ENCODE data around the gene SUFU. TPM values are rescaled to one million over a fixed set of nuclear protein-coding genes. Genes with fewer than 3 reads are reported as not detected.
A peak's percentile ranks its signal among the peaks of the same experiment; 100 is the strongest.

The SUFU gene
- total and polyA plus RNA-seq, 9 donors, result 4.6 to 19.1 (median 14.2) TPM

DNA sequence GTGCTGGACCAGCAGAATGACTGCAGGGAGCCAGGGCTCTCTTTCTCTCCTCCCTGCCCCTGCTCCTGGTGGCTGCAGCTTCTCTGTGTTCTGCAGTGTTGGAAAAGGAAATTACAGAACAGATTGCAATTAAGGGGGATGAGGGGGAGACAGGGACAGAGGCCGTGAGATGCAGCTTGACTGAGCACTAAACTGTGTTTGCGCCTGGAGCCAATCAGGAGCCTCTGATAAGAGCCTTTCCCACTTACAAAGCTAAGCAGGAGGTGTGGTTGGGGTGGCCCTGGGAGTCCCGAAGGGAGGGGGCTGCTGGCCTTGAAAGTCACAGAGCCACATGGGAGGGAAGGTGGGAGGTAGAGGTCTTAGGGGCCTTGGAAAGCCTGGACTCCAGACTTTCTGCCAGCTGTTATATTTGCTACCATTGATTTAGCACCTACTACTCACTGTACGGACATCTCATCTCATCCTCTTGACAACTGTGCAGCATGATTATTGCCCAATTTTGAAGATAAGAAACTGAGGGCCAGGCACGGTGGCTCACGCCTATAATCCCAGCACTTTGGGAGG is 167.2 kb downstream of the SUFU start:
- Histone ChIP-seq H3K27me3 (no peaks in the 10 kb centered on the region), H3K4me1 (ENCODE audit: insufficient read depth) (peaks cover 22% of the 10 kb centered on the region), H3K4me3 (no peak overlapping the region), H3K36me3 (no peaks in the 10 kb centered on the region), H3K9me3 (no peaks in the 10 kb centered on the region), H3K27ac (no peak overlapping the region)
- DNase-seq, result peak in 1 of 5 donors; percentile 48
- intact Hi-C loops (cut with DNase I), result no loop called here
- whole genome bisulfite sequencing, 3 donors, result 15 to 25% (median 21%) methylated on average over 6 of the region's 6 CpGs
- TF ChIP-seq, protein P1, sequence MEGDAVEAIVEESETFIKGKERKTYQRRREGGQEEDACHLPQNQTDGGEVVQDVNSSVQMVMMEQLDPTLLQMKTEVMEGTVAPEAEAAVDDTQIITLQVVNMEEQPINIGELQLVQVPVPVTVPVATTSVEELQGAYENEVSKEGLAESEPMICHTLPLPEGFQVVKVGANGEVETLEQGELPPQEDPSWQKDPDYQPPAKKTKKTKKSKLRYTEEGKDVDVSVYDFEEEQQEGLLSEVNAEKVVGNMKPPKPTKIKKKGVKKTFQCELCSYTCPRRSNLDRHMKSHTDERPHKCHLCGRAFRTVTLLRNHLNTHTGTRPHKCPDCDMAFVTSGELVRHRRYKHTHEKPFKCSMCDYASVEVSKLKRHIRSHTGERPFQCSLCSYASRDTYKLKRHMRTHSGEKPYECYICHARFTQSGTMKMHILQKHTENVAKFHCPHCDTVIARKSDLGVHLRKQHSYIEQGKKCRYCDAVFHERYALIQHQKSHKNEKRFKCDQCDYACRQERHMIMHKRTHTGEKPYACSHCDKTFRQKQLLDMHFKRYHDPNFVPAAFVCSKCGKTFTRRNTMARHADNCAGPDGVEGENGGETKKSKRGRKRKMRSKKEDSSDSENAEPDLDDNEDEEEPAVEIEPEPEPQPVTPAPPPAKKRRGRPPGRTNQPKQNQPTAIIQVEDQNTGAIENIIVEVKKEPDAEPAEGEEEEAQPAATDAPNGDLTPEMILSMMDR (IDR thresholded peaks at IDR 0.05), result no peak
- TF ChIP-seq POLR2A (IDR thresholded peaks at IDR 0.05) (no peak), EP300 (IDR thresholded peaks at IDR 0.05) (no peak)

DNA sequence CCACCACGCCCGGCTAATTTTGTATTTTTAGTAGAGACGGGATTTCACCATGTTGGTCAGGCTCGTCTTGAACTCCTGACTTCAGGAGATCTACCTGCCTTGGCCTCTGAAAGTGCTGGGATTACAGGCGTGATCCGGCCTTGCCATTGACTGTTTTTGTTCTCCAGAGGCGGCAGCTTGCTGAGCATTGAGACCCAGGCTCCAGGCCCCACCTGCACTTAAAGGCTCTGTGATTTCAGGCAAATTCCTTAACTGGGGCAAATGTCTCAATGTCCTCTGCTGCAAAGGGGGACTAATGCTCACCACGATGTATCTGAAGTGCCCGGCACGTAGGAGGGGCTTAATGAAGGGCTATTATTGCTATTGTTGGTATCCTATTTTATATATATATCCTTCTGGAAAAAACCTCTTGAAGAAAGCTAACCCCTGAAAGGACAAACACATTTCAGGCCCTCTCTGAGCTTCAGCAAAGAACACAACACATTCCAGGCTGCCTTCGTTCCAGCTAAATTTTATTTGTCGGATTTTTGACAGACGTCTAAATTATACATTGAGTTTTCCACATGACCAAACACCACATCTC is 169.6 kb downstream of the SUFU start:
- peak overlapping the region; percentile 39 to 65 for H3K27ac ChIP-seq
- no peaks in the 10 kb centered on the region for H3K27me3 ChIP-seq
- H3K4me3 ChIP-seq, result no peak overlapping the region
- WGBS, 3 donors, result 60 to 63% (median 63%) methylated on average over 13 of the region's 13 CpGs
- H3K4me1 ChIP-seq (ENCODE audit: insufficient read depth), result peaks cover 33% of the 10 kb centered on the region
- peak in 1 of 5 donors; percentile 20 for DNase-seq
- H3K9me3 ChIP-seq, result no peaks in the 10 kb centered on the region
- TF ChIP-seq EP300 (IDR thresholded peaks at IDR 0.05) (no peak), POLR2A (IDR thresholded peaks at IDR 0.05) (no peak)
- TF ChIP-seq, protein P1 (IDR thresholded peaks at IDR 0.05), result no peak
- no peaks in the 10 kb centered on the region for H3K36me3 ChIP-seq
- intact Hi-C loops (cut with DNase I), result no loop called here

DNA sequence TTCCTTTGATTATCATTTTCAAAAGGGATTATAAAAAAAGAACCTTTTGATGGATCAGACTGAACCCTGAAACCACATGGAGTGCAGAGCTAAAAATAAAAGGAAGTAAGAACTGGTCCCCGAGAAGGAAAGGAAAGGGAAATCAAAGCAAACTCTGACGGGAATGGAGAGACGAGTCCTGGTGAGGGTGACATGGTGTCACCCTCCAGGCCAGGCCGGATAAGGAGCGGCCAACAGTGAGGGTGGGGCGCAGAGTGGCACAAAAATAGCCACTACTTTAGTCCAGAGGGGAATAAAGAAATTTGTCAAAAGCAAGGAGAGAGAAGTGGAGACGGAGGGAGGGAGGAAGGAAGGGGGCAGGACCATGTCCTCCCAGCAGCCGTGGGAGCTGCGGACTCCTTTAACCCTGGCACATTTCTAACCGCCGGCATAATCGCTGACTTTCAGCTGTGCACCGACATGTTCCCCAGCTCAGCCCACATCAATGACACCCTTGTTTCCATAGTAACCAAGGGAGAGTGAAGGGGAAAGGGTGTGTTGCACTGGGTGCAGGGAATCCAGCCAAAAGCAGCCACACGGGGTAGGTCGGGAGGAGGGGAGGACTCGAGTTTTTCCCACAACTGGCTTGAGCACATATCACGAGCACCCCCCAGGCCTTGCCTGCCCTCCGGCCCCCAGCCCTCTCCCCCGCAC is 170.2 kb downstream of the SUFU start:
- Histone ChIP-seq H3K4me1 (ENCODE audit: insufficient read depth) (peaks cover 35% of the 10 kb centered on the region), H3K9me3 (no peaks in the 10 kb centered on the region), H3K27ac (peak overlapping the region in 1 of 2 donors; percentile 65), H3K36me3 (no peaks in the 10 kb centered on the region), H3K27me3 (no peaks in the 10 kb centered on the region), H3K4me3 (peak overlapping the region; percentile 23)
- 1 to 2% (median 1%) methylated on average over 19 of the region's 19 CpGs for WGBS, 3 donors
- DNase-seq, result peak; percentile 55 to 68 (median 58)
- TF ChIP-seq EP300 (IDR thresholded peaks at IDR 0.05) (no peak), POLR2A (IDR thresholded peaks at IDR 0.05) (no peak)
- TF ChIP-seq, protein P1 (IDR thresholded peaks at IDR 0.05), result no peak
- intact Hi-C loops (cut with DNase I), result no loop called here

DNA sequence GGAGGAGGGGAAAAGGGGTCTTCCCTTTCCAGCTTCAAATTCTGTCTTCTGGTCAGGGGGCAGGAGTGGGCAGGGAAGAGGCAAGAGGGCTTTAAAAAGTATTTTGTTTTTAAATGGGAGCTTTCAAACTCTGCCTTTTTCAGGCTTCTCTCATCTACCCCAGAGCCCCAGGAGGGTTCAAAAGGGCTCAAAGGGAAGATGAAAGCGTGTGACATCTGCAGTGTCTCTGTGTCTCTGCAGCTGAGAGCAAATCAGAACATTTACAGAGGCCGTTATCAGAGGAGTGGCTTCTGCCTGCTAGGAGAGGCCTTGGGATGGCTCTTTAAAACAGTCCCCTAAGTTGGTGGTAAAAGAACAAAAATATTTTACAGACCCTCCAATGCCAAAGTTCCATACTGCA is 170.8 kb downstream of the SUFU start:
- no peak for TF ChIP-seq EP300 (IDR thresholded peaks at IDR 0.05)
- TF ChIP-seq POLR2A (IDR thresholded peaks at IDR 0.05), result no peak
- TF ChIP-seq, protein P1 (IDR thresholded peaks at IDR 0.05), result no peak
- intact Hi-C loops (cut with DNase I), result no loop called here
- no peaks in the 10 kb centered on the region for H3K9me3 ChIP-seq
- no peaks in the 10 kb centered on the region for H3K27me3 ChIP-seq
- H3K36me3 ChIP-seq, result no peaks in the 10 kb centered on the region
- H3K4me3 ChIP-seq, result no peak overlapping the region
- WGBS, 3 donors, result 9 to 20% (median 13%) methylated on average over 2 of the region's 2 CpGs
- H3K4me1 ChIP-seq (ENCODE audit: insufficient read depth), result peaks cover 38% of the 10 kb centered on the region
- H3K27ac ChIP-seq, result peak overlapping the region in 1 of 2 donors; percentile 65
- no peak for DNase-seq
